T-helper 1 cell treated with Interleukin-12 subunit alpha and Interleukin-12 subunit beta and Interleukin-4 antibody, amounts not matched to agents 30 μg/mL and 1 μg/mL, for 36 hours (primary cell): Measurements from ENCODE around the gene TMPRSS11B.
"Not testable (repeated sequence)": the region's sequence is repeated elsewhere in the genome, so short reads cannot be mapped to it uniquely, and the experiment has no call there.

Experiments used
- H3K27ac Mint-ChIP-seq: one replicate; pipeline ENCODE4 v1.8.0; 2021; ENCODE audit warnings: mild to moderate bottlenecking, mixed read lengths
- H3K27me3 Mint-ChIP-seq: one replicate; pipeline ENCODE4 v1.8.0; 2021; ENCODE audit warnings: low read depth, mixed read lengths
- H3K36me3 Mint-ChIP-seq: one replicate; pipeline ENCODE4 v1.8.0; 2021; ENCODE audit warnings: low read depth, mixed read lengths
- H3K4me1 Mint-ChIP-seq: one replicate; pipeline ENCODE4 v1.8.0; 2021; ENCODE audit warnings: low read depth, mixed read lengths
- H3K4me3 Mint-ChIP-seq: one replicate; pipeline ENCODE4 v1.8.0; 2021; ENCODE audit warnings: mild to moderate bottlenecking, moderate library complexity, mixed read lengths
- H3K9me3 Mint-ChIP-seq: one replicate; pipeline ENCODE4 v1.8.0; 2021; ENCODE audit warnings: mixed read lengths

The TMPRSS11B gene

GRCh38 chr4:68259191-68259590 lies 13.7 kb upstream of the TMPRSS11B start:
- Mint-ChIP-seq H3K36me3 (no peaks in the 10 kb centered on the region), H3K4me1 (no peaks in the 10 kb centered on the region), H3K4me3 (no peak overlapping the region), H3K27me3 (no peaks in the 10 kb centered on the region), H3K9me3 (no peaks in the 10 kb centered on the region), H3K27ac (no peak overlapping the region)

GRCh38 chr4:68257719-68258118 lies 12.2 kb upstream of the TMPRSS11B start:
- no peaks in the 10 kb centered on the region for H3K27me3 Mint-ChIP-seq
- H3K4me3 Mint-ChIP-seq: no peak overlapping the region
- no peak overlapping the region for H3K27ac Mint-ChIP-seq
- H3K36me3 Mint-ChIP-seq: no peaks in the 10 kb centered on the region
- no peaks in the 10 kb centered on the region for H3K4me1 Mint-ChIP-seq
- no peaks in the 10 kb centered on the region for H3K9me3 Mint-ChIP-seq

GRCh38 chr4:68256284-68256683 lies 10.8 kb upstream of the TMPRSS11B start:
- no peak overlapping the region for H3K4me3 Mint-ChIP-seq

GRCh38 chr4:68250151-68250930 lies 4.8 kb upstream of the TMPRSS11B start:
- H3K27ac Mint-ChIP-seq: no peak overlapping the region

More at GRCh38 chr4:68256284-68256683, 10.8 kb upstream of the TMPRSS11B start:
- no peaks in the 10 kb centered on the region for H3K36me3 Mint-ChIP-seq
- H3K27me3 Mint-ChIP-seq: no peaks in the 10 kb centered on the region
- H3K4me1 Mint-ChIP-seq: no peaks in the 10 kb centered on the region
- no peaks in the 10 kb centered on the region for H3K9me3 Mint-ChIP-seq
- no peak overlapping the region for H3K27ac Mint-ChIP-seq

GRCh38 chr4:68249434-68249833 lies 3.9 kb upstream of the TMPRSS11B start:
- no peaks in the 10 kb centered on the region for H3K9me3 Mint-ChIP-seq
- H3K27me3 Mint-ChIP-seq: no peaks in the 10 kb centered on the region
- H3K36me3 Mint-ChIP-seq: no peaks in the 10 kb centered on the region
- peaks cover 5% of the 10 kb centered on the region for H3K4me1 Mint-ChIP-seq
- H3K4me3 Mint-ChIP-seq: no peak overlapping the region
- peak overlapping the region; percentile 18 for H3K27ac Mint-ChIP-seq

More at GRCh38 chr4:68250151-68250930, 4.8 kb upstream of the TMPRSS11B start:
- Mint-ChIP-seq H3K27me3 (no peaks in the 10 kb centered on the region), H3K4me1 (peaks cover 5% of the 10 kb centered on the region), H3K36me3 (no peaks in the 10 kb centered on the region), H3K9me3 (no peaks in the 10 kb centered on the region), H3K4me3 (no peak overlapping the region)

GRCh38 chr4:68240620-68241019 lies 4.9 kb downstream of the TMPRSS11B start:
- Mint-ChIP-seq H3K4me3 (no peak overlapping the region), H3K36me3 (no peaks in the 10 kb centered on the region), H3K27ac (no peak overlapping the region), H3K27me3 (peaks cover 3% of the 10 kb centered on the region), H3K4me1 (no peaks in the 10 kb centered on the region), H3K9me3 (no peaks in the 10 kb centered on the region)

GRCh38 chr4:68228568-68228967 lies 16.9 kb downstream of the TMPRSS11B start:
- no peaks in the 10 kb centered on the region for H3K4me1 Mint-ChIP-seq
- H3K9me3 Mint-ChIP-seq: no peaks in the 10 kb centered on the region
- H3K36me3 Mint-ChIP-seq: no peaks in the 10 kb centered on the region
- no peak overlapping the region for H3K27ac Mint-ChIP-seq
- no peak overlapping the region for H3K4me3 Mint-ChIP-seq
- no peaks in the 10 kb centered on the region for H3K27me3 Mint-ChIP-seq

- no peaks in the 10 kb centered on the region for H3K4me1 Mint-ChIP-seq
- no peaks in the 10 kb centered on the region for H3K9me3 Mint-ChIP-seq
- no peak overlapping the region for H3K27ac Mint-ChIP-seq
- H3K4me3 Mint-ChIP-seq: no peak overlapping the region
- H3K27me3 Mint-ChIP-seq: no peaks in the 10 kb centered on the region
- no peaks in the 10 kb centered on the region for H3K36me3 Mint-ChIP-seq
These were observed 27.4 kb downstream of the TMPRSS11B start for GRCh38 chr4:68218044-68218443.

GRCh38 chr4:68216501-68216900 lies 29.0 kb downstream of the TMPRSS11B start:
- Mint-ChIP-seq H3K27me3 (no peaks in the 10 kb centered on the region), H3K4me3 (no peak overlapping the region), H3K27ac (no peak overlapping the region), H3K4me1 (no peaks in the 10 kb centered on the region), H3K9me3 (no peaks in the 10 kb centered on the region), H3K36me3 (no peaks in the 10 kb centered on the region)

- H3K27ac Mint-ChIP-seq: no peak overlapping the region
- no peaks in the 10 kb centered on the region for H3K4me1 Mint-ChIP-seq
- peaks cover 28% of the 10 kb centered on the region for H3K9me3 Mint-ChIP-seq
- no peaks in the 10 kb centered on the region for H3K36me3 Mint-ChIP-seq
- H3K4me3 Mint-ChIP-seq: no peak overlapping the region
- no peaks in the 10 kb centered on the region for H3K27me3 Mint-ChIP-seq
These were observed 36.5 kb downstream of the TMPRSS11B start for GRCh38 chr4:68209003-68209402.

- H3K9me3 Mint-ChIP-seq, H3K27me3 Mint-ChIP-seq, H3K4me3 Mint-ChIP-seq, H3K27ac Mint-ChIP-seq, H3K4me1 Mint-ChIP-seq, H3K36me3 Mint-ChIP-seq: not testable (repeated sequence)
These were observed 51.2 kb downstream of the TMPRSS11B start for GRCh38 chr4:68194305-68194704.

- H3K27ac Mint-ChIP-seq: no peak overlapping the region
- no peaks in the 10 kb centered on the region for H3K27me3 Mint-ChIP-seq
- no peaks in the 10 kb centered on the region for H3K4me1 Mint-ChIP-seq
- H3K36me3 Mint-ChIP-seq: no peaks in the 10 kb centered on the region
- peaks cover 5% of the 10 kb centered on the region for H3K9me3 Mint-ChIP-seq
- no peak overlapping the region for H3K4me3 Mint-ChIP-seq
These were observed 52.3 kb downstream of the TMPRSS11B start for GRCh38 chr4:68193194-68193593.

GRCh38 chr4:68187145-68187544 lies 58.3 kb downstream of the TMPRSS11B start:
- H3K36me3 Mint-ChIP-seq: no peaks in the 10 kb centered on the region
- no peak overlapping the region for H3K4me3 Mint-ChIP-seq
- H3K9me3 Mint-ChIP-seq: no peaks in the 10 kb centered on the region
- H3K27ac Mint-ChIP-seq: no peak overlapping the region
- no peaks in the 10 kb centered on the region for H3K27me3 Mint-ChIP-seq
- no peaks in the 10 kb centered on the region for H3K4me1 Mint-ChIP-seq

- Mint-ChIP-seq H3K27me3 (no peaks in the 10 kb centered on the region), H3K9me3 (no peaks in the 10 kb centered on the region), H3K4me1 (no peaks in the 10 kb centered on the region), H3K4me3 (no peak overlapping the region), H3K27ac (no peak overlapping the region), H3K36me3 (no peaks in the 10 kb centered on the region)
These were observed 60.6 kb downstream of the TMPRSS11B start for GRCh38 chr4:68184923-68185322.

- no peaks in the 10 kb centered on the region for H3K9me3 Mint-ChIP-seq
- H3K4me3 Mint-ChIP-seq: no peak overlapping the region
- no peaks in the 10 kb centered on the region for H3K36me3 Mint-ChIP-seq
- H3K27ac Mint-ChIP-seq: no peak overlapping the region
- H3K4me1 Mint-ChIP-seq: no peaks in the 10 kb centered on the region
- no peaks in the 10 kb centered on the region for H3K27me3 Mint-ChIP-seq
These were observed 62.1 kb downstream of the TMPRSS11B start for GRCh38 chr4:68183417-68183816.
